Activated CD8-positive, alpha-beta T cell treated with anti-CD3 and anti-CD28 coated beads for 36 hours (primary cell): ENCODE data around the gene CDK16. TPM values are rescaled to one million over a fixed set of nuclear protein-coding genes. Genes with fewer than 3 reads are reported as not detected.

Source experiments
- ATAC-seq: fragments of 200-7000 bp; cut with Tn5 transposase; one replicate; pipeline ENCODE4 v1.10.0; 2021; ENCODE audit warnings: mild to moderate bottlenecking, moderate library complexity
- CTCF ChIA-PET: fragments of 350-600 bp; sonication (Branson Sonifier 250); formaldehyde crosslinking; loops from one replicate; lab custom pipeline; 2021; ENCODE audit warnings: antibody characterized with exemption; lab: Charles Lee
- POLR2A ChIA-PET: fragments of 350-600 bp; sonication (Branson Sonifier 250); formaldehyde crosslinking; loops from one replicate; lab custom pipeline; 2021; ENCODE audit warnings: antibody characterized with exemption; lab: Charles Lee
- DNase-seq: peaks from one replicate; pipeline ENCODE4 v3.0.0-alpha.2; 2020
- H3K27ac Mint-ChIP-seq: one replicate; pipeline ENCODE4 v1.8.0; 2021; ENCODE audit warnings: mild to moderate bottlenecking, mixed read lengths
- H3K27me3 Mint-ChIP-seq: one replicate; pipeline ENCODE4 v1.8.0; 2021; ENCODE audit warnings: mixed read lengths
- H3K36me3 Mint-ChIP-seq: one replicate; pipeline ENCODE4 v1.8.0; 2021; ENCODE audit warnings: low read depth, mixed read lengths
- H3K4me1 Mint-ChIP-seq: one replicate; pipeline ENCODE4 v1.8.0; 2021; ENCODE audit warnings: low read depth, mixed read lengths
- H3K4me3 Mint-ChIP-seq: one replicate; pipeline ENCODE4 v1.8.0; 2021; ENCODE audit warnings: mild to moderate bottlenecking, moderate library complexity, mixed read lengths
- H3K9me3 Mint-ChIP-seq: one replicate; pipeline ENCODE4 v1.8.0; 2021; ENCODE audit warnings: mixed read lengths
- CTCF ChIP-seq: fragments of 200-600 bp; IDR thresholded peaks from one replicate; pipeline ENCODE4 v1.8.0; 2022; ENCODE audit warnings: antibody characterized with exemption, mild to moderate bottlenecking
- intact Hi-C: fragments of 100-400 bp; cut with micrococcal nuclease; formaldehyde crosslinking; loops from one replicate; pipeline ENCODE4 v1.10.0; 2022
- total RNA-seq, 2 experiments: library from RNA; stranded (reverse); gene quantifications; one replicate each; pipeline ENCODE4 v1.2.3, GENCODE V29; 2021

CDK16 gene
- total RNA-seq, 2 experiments from 2014 or later: 56.1 to 61.3 TPM

DNA sequence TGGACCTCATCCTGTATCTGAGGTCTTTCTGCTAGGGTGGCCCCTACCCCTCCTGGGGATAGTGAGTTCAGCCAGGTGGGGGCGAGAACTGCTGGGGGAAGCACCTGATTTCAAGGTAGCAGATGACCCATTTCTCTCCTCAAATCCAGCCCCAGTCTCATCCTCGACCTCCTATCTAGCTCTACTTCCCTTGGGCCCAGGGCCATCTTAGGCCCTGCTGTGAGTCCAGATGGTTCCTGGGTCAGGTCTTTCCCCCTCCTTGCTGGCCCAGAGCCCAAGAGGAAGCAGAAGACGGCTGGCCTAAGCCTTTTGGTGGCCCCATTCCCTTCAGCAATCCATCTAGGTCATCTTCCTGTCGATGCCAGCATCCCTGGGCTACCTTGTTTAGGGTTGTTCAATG is 3.3 kb downstream of the CDK16 start:
- Mint-ChIP-seq H3K4me1 (peaks cover 32% of the 10 kb centered on the region), H3K4me3 (no peak overlapping the region), H3K27ac (no peak overlapping the region), H3K27me3 (no peaks in the 10 kb centered on the region), H3K9me3 (no peaks in the 10 kb centered on the region), H3K36me3 (peaks cover 30% of the 10 kb centered on the region)
- ATAC-seq (no peak), DNase-seq (no peak)
- TF ChIP-seq CTCF: no peak
- ChIA-PET CTCF (no interaction called here), POLR2A (interaction anchor here (0.6 to 6.9 kb wide), 2 partner anchors 8 to 10 kb away, joined by 3 to 42 read pairs; partner anchors contain the start of gene USP11)
- intact Hi-C loops: no loop called here

DNA sequence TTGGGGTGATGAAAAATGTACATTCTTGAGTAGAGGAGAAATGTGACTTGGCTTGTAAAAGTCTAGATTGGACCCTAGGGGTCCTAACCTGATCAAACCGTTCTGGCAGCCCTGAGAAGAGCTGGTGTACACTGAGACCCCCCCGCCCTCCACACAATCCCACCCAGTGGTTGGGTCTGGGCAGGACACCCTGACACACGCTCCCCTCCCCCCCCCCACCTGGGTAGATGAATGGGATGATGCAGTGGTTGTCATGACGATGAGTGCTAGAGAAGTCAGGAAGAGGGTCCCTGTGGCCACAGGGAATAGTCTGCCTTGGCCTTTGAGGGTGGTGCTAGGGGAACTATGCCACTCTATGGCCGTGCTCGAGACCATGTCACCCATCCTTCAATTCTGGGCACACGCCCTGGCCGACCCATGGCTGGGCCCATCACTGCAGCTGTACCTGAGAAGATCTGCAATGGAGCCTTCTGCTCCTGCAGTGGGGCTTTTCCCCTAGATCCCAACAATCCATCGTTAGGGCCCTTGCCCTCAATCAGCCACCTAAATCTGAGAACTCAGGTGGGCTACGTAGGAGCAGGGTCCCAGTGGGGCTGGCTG is 4.4 kb downstream of the CDK16 start:
- intact Hi-C loops: no loop called here
- H3K27me3 Mint-ChIP-seq: no peaks in the 10 kb centered on the region
- H3K36me3 Mint-ChIP-seq: peaks cover 29% of the 10 kb centered on the region
- peaks cover 27% of the 10 kb centered on the region for H3K4me1 Mint-ChIP-seq
- no peak overlapping the region for H3K27ac Mint-ChIP-seq
- DNase-seq (no peak), ATAC-seq (no peak)
- ChIA-PET CTCF (no interaction called here), POLR2A (interaction anchor here (6.9 kb wide), 1 partner anchor 9 kb away, joined by 42 read pairs; the partner anchor contains the start of gene USP11)
- H3K4me3 Mint-ChIP-seq: no peak overlapping the region
- no peaks in the 10 kb centered on the region for H3K9me3 Mint-ChIP-seq
- no peak for TF ChIP-seq CTCF

- H3K27me3 Mint-ChIP-seq: no peaks in the 10 kb centered on the region
- H3K4me3 Mint-ChIP-seq: no peak overlapping the region
- H3K27ac Mint-ChIP-seq: no peak overlapping the region
- DNase-seq (no peak), ATAC-seq (no peak)
- intact Hi-C loops: no loop called here
- CTCF ChIA-PET: no interaction called here
- POLR2A ChIA-PET: interaction anchor here (0.8 kb wide), 1 partner anchor 14 kb away, joined by 3 read pairs; no protein-coding TSS in a partner anchor
- H3K4me1 Mint-ChIP-seq: peaks cover 27% of the 10 kb centered on the region
- TF ChIP-seq CTCF: no peak
- no peaks in the 10 kb centered on the region for H3K9me3 Mint-ChIP-seq
- peaks cover 34% of the 10 kb centered on the region for H3K36me3 Mint-ChIP-seq
These were observed 5.2 kb downstream of the CDK16 start for GRCh38 chrX:47223476-47224250.

- Mint-ChIP-seq H3K4me1 (peaks cover 27% of the 10 kb centered on the region), H3K27ac (no peak overlapping the region), H3K4me3 (no peak overlapping the region), H3K9me3 (no peaks in the 10 kb centered on the region), H3K27me3 (no peaks in the 10 kb centered on the region), H3K36me3 (peaks cover 35% of the 10 kb centered on the region)
- intact Hi-C loops: no loop called here
- TF ChIP-seq CTCF: no peak
- ChIA-PET POLR2A (no interaction called here), CTCF (no interaction called here)
- DNase-seq (no peak), ATAC-seq (no peak)
These were observed 5.9 kb downstream of the CDK16 start for GRCh38 chrX:47224266-47224895.

DNA sequence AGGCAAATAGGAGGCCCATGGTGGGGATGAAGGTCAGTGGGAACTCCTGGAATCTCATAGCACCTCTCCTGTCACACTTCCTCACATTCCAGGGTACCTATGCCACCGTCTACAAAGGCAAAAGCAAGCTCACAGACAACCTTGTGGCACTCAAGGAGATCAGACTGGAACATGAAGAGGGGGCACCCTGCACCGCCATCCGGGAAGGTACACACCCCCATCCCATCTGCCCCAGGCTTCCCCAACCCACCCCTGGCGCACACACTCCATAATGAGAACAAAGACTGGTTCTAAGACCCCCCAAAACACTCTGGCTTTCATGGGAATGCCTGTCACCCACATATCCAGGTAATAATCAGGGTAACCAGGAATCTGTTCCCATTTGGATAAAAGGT is 6.4 kb downstream of the CDK16 start:
- Mint-ChIP-seq H3K36me3 (peaks cover 32% of the 10 kb centered on the region), H3K4me1 (peaks cover 22% of the 10 kb centered on the region), H3K9me3 (no peaks in the 10 kb centered on the region), H3K4me3 (no peak overlapping the region), H3K27me3 (no peaks in the 10 kb centered on the region), H3K27ac (no peak overlapping the region)
- DNase-seq (no peak), ATAC-seq (no peak)
- POLR2A ChIA-PET: no interaction called here
- CTCF ChIA-PET: no interaction called here
- intact Hi-C loops: no loop called here
- no peak for TF ChIP-seq CTCF
